Transverse colon (tissue), 4 donors: ENCODE measurements around the gene HSD17B12. TPM values are rescaled to one million over a fixed set of nuclear protein-coding genes. Genes with fewer than 3 reads are reported as not detected.

Experiments
- DNase-seq: peaks from one replicate; pipeline ENCODE4 v3.0.0-alpha.2; 2019
- H3K27ac ChIP-seq, 4 donors: fragments of 200-600 bp; sonication (generic); 2 replicates each; pipeline ENCODE4 v1.5.1; 2016 to 2018; ENCODE audit warnings: inconsistent platforms in 4 of 4
- H3K27me3 ChIP-seq: fragments of 200-600 bp; sonication (generic); 2 replicates; pipeline ENCODE4 v1.5.1; 2017; ENCODE audit warnings: inconsistent platforms
- H3K36me3 ChIP-seq, 4 donors: fragments of 200-600 bp; sonication (generic); 2 replicates each; pipeline ENCODE4 v1.5.1; 2017 to 2019; ENCODE audit warnings: inconsistent platforms in 4 of 4
- H3K4me1 ChIP-seq, 4 donors: fragments of 200-600 bp; sonication (generic); 2 replicates each; pipeline ENCODE4 v1.5.1; 2017 to 2020; ENCODE audit warnings: inconsistent platforms in 4 of 4
- H3K4me3 ChIP-seq, 4 donors: fragments of 200-600 bp; sonication (generic); 1 replicate in 1 of 4; 2 replicates in 3 of 4; pipeline versions ENCODE4 v1.5.1 to v1.6.1; 2017 to 2019; ENCODE audit warnings: inconsistent platforms in 4 of 4
- H3K9me3 ChIP-seq, 2 donors: fragments of 200-600 bp; sonication (generic); 2 replicates each; pipeline ENCODE4 v1.5.1; 2017 to 2019; ENCODE audit warnings: inconsistent platforms in 2 of 2
- EP300 ChIP-seq: sonication (generic); formaldehyde crosslinking; IDR thresholded peaks from one replicate; pipeline ENCODE4 v1.6.1; 2017; ENCODE audit warnings: antibody characterized with exemption, low read depth
- POLR2A ChIP-seq: fragments of 450-650 bp; IDR thresholded peaks from one replicate; pipeline ENCODE4 v1.6.1; 2016; ENCODE audit warnings: antibody characterized with exemption, mild to moderate bottlenecking, moderate library complexity
- POLR2AphosphoS5 ChIP-seq, 3 donors: sonication (generic); formaldehyde crosslinking; IDR thresholded peaks; one replicate each; pipeline ENCODE4 v1.6.1; 2016; ENCODE audit warnings: antibody characterized with exemption in 3 of 3
- WGBS, 2 donors: methylation state at CpG; one replicate each; pipeline ENCODE4 v1.1.5; 2018; ENCODE audit warnings: low coverage in 1 of 2; 5-methylcytosine and 5-hydroxymethylcytosine counted together
- in situ Hi-C, 4 donors: fragments of 200-750 bp; cut with MboI; loops; one replicate each; pipeline versions ENCODE4 v1.15.0 to v1.15.1; 2017; ENCODE audit warnings: low sequenced_read_pairs in 3 of 4, low pct_ligation_motif_present in 1 of 4, low pct_unique_long_range_greater_than_20kb in 1 of 4
- intact Hi-C: fragments of 100-400 bp; cut with DNase I; formaldehyde crosslinking; loops from one replicate; pipeline ENCODE4 v1.15.1; 2023; ENCODE audit warnings: low total_unique reads
- total RNA-seq, 4 donors: library from RNA; depleted of rRNA; stranded (reverse); fragments of >200 nt; gene quantifications; one replicate each; pipeline ENCODE4 v1.1.0, GENCODE V29; 2016
- TF ChIP-seq, protein P1 (sequence below), 5 experiments: fragments of 200-600 bp in 3 of 5; fragments of 450-650 bp in 2 of 5; sonication (generic) in 3 of 5; IDR thresholded peaks; 1 replicate in 2 of 5; 2 replicates in 3 of 5; pipeline ENCODE4 v1.5.1; 2016 to 2017; ENCODE audit warnings: antibody characterized with exemption in 5 of 5, inconsistent platforms in 3 of 5, mild to moderate bottlenecking in 2 of 5, moderate library complexity in 1 of 5

The HSD17B12 gene
- total RNA-seq, 4 donors from 2014 or later, result 33.3 to 65.7 (median 47.1) TPM

DNA sequence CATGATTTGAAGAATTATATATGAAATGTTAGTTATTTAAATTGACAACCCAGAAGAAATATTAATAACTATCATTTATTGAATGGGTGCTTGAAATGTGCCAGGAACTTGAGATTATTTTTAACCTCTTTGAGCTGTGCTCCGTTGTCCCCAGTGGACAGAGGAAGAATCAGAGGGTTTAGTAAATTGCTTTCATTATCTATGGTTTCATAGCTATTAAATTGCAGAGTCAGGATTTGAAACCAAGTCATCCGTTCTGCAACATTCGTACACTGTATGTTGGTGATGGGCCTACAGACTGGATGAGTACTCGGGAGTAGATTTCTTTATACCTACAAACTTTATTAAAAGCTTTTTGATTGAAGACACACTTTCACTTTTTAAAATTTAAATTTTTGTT lies 4.9 kb downstream of the HSD17B12 start:
- in situ Hi-C loops (no loop called here), intact Hi-C loops (loop anchor here (10.0 kb wide), 1 partner anchor 349 kb away; no protein-coding TSS in a partner anchor)
- Histone ChIP-seq H3K4me1 (peaks cover 0 to 26% (median 12%) of the 10 kb centered on the region in 4 donors), H3K27ac (no peak overlapping the region), H3K9me3 (no peaks in the 10 kb centered on the region), H3K36me3 (no peaks in the 10 kb centered on the region), H3K27me3 (no peaks in the 10 kb centered on the region), H3K4me3 (no peak overlapping the region)
- no peak for DNase-seq
- WGBS, 2 donors, result 90 to 94% methylated on average over 4 of the region's 4 CpGs
- TF ChIP-seq EP300 (no peak), POLR2AphosphoS5 (IDR thresholded peaks at IDR 0.05) (no peak), POLR2A (no peak)
- TF ChIP-seq, protein P1, sequence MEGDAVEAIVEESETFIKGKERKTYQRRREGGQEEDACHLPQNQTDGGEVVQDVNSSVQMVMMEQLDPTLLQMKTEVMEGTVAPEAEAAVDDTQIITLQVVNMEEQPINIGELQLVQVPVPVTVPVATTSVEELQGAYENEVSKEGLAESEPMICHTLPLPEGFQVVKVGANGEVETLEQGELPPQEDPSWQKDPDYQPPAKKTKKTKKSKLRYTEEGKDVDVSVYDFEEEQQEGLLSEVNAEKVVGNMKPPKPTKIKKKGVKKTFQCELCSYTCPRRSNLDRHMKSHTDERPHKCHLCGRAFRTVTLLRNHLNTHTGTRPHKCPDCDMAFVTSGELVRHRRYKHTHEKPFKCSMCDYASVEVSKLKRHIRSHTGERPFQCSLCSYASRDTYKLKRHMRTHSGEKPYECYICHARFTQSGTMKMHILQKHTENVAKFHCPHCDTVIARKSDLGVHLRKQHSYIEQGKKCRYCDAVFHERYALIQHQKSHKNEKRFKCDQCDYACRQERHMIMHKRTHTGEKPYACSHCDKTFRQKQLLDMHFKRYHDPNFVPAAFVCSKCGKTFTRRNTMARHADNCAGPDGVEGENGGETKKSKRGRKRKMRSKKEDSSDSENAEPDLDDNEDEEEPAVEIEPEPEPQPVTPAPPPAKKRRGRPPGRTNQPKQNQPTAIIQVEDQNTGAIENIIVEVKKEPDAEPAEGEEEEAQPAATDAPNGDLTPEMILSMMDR (IDR thresholded peaks at IDR 0.05), result no peak

DNA sequence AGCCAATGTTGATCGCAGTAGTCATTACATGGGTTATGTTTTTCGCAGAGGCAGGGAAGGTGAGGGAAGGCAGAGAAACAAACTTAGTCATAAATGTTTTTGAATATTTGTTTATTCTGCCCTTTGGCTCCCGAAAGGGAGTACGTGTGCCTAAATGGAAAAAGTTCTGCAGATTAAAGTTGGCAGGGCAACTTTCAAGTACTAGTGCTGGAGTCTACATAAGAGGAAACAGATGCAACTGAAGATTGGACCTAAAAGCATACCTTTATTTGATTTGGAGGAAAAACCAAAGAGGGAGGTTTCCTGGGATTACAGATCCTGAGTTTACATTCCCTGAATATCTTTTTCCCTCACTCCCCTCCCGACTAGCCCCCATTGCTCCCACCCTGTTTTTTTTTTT lies 5.7 kb downstream of the HSD17B12 start:
- Histone ChIP-seq H3K27me3 (no peaks in the 10 kb centered on the region), H3K4me3 (no peak overlapping the region), H3K4me1 (peaks cover 0 to 25% (median 11%) of the 10 kb centered on the region in 4 donors), H3K36me3 (no peaks in the 10 kb centered on the region), H3K9me3 (no peaks in the 10 kb centered on the region), H3K27ac (no peak overlapping the region)
- TF ChIP-seq EP300, result no peak
- TF ChIP-seq POLR2A, result no peak
- TF ChIP-seq, protein P1 (IDR thresholded peaks at IDR 0.05), result no peak
- no peak for TF ChIP-seq POLR2AphosphoS5 (IDR thresholded peaks at IDR 0.05)
- WGBS, 2 donors, result 80 to 88% methylated on average over 5 of the region's 5 CpGs
- DNase-seq, result no peak
- intact Hi-C loops, result loop anchor here (10.0 kb wide), 1 partner anchor 349 kb away; no protein-coding TSS in a partner anchor
- in situ Hi-C loops, result no loop called here

DNA sequence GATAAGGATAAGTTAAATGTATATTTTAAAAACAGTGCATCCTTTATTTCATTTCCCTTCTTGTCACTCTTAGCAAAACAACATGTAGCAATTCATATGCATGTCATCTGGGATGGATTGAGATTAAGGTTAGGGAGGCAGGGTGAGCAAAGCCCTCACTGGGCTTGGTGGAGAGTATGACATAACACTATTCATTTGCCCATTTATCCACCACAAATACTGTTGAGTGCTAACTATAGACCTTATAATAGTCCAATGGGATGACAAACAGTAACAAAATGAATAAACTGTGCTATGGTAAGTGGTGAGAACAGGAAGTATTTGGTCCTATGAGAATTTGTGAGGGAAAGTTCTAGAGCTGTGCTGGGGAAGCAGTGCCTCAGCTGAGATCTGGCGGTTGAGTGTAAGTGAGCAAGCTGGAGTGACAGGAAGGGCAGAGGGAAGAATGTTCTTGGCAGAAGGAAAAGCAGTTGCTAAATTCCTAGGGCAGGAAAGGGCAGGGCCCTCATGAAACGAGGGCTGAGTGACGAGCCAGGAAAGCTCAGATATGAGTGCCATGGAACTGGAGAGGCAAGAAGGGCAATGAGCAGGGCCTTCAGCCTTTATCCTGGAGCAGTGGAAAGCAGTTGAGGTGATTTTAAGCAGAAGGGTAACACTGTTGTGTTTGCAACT lies 6.7 kb downstream of the HSD17B12 start:
- Histone ChIP-seq H3K27me3 (no peaks in the 10 kb centered on the region), H3K4me1 (peaks cover 0 to 14% (median 2%) of the 10 kb centered on the region in 4 donors), H3K4me3 (no peak overlapping the region), H3K27ac (peak overlapping the region in 1 of 4 donors; percentile 30), H3K36me3 (no peaks in the 10 kb centered on the region), H3K9me3 (no peaks in the 10 kb centered on the region)
- no peak for DNase-seq
- 54 to 73% methylated on average over 3 of the region's 3 CpGs for WGBS, 2 donors
- TF ChIP-seq EP300 (no peak), POLR2AphosphoS5 (IDR thresholded peaks at IDR 0.05) (peak in 1 of 3 donors; percentile 19), POLR2A (no peak)
- TF ChIP-seq, protein P1 (IDR thresholded peaks at IDR 0.05), result no peak
- in situ Hi-C loops, result no loop called here
- intact Hi-C loops, result loop anchor here (10.0 kb wide), 1 partner anchor 348 kb away; no protein-coding TSS in a partner anchor

DNA sequence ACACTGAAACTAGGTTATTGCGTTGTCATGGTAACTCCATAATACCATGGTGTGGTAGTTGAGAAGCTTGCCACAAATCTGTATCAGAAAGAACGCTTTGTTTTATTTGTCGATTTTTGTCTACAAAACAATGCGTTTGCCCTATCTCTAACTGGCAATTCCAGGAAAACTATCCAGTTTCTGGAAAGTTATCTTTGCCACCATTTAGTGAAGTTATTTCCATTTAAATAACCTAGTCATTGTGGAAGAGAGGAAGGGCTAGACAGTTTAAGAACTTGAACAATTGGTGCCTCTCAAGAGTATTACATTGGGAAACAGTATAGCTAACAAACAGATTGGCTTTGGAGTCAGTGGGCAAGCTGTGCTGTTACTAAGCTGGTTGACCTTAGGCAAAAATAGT lies 7.9 kb downstream of the HSD17B12 start:
- Histone ChIP-seq H3K27ac (peak overlapping the region in 2 of 4 donors; percentile 3 to 30), H3K4me3 (no peak overlapping the region), H3K27me3 (no peaks in the 10 kb centered on the region), H3K36me3 (no peaks in the 10 kb centered on the region), H3K4me1 (peaks cover 0 to 8% (median 0%) of the 10 kb centered on the region in 4 donors), H3K9me3 (no peaks in the 10 kb centered on the region)
- intact Hi-C loops (loop anchor here (10.0 kb wide), 1 partner anchor 346 kb away; no protein-coding TSS in a partner anchor), in situ Hi-C loops (no loop called here)
- 67 to 73% methylated on average over 4 of the region's 4 CpGs for WGBS, 2 donors
- DNase-seq, result no peak
- no peak for TF ChIP-seq POLR2AphosphoS5 (IDR thresholded peaks at IDR 0.05)
- TF ChIP-seq, protein P1 (IDR thresholded peaks at IDR 0.05), result no peak
- no peak for TF ChIP-seq POLR2A
- no peak for TF ChIP-seq EP300
